AG09309 (cell line): ENCODE measurements around the gene PPP3CB.

ENCODE experiments used
- DNase-seq: peaks from one replicate; pipeline ENCODE4 v3.0.0-alpha.2; 2010; ENCODE audit warnings: low read depth
- H3K4me3 ChIP-seq: 2 replicates; pipeline ENCODE4 v1.5.1; 2011; ENCODE audit warnings: mild to moderate bottlenecking, low read depth, low read length, moderate library complexity; ENCODE audit not compliant: control insufficient read depth
- TF ChIP-seq, protein P1 (sequence below): IDR thresholded peaks from 2 replicates; pipeline ENCODE4 v1.5.1; 2011; ENCODE audit warnings: mild to moderate bottlenecking, low read depth, low read length, inconsistent platforms; ENCODE audit not compliant: insufficient read depth, control insufficient read depth; ENCODE audit errors: missing control alignments

Gene PPP3CB

DNA sequence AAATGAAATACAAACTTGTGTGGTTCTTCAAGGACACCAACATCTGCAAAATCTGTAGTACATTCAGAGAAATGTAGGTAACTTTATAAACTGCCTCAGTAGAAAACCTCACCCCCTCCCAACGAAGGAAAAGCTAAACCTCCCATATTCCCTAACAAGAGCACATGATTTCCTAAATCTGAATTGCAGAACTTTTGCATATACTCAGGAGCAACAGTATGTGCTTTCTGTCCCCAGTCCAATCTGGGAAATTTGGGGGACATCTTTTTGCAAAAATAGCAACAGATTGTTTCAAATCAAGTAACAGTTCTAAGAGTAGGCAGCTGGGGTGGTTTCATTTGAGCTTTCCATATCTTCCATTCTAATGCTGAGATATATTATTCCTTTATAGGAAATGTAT is 46.7 kb downstream of the PPP3CB start:
- H3K4me3 ChIP-seq = no peak overlapping the region
- TF ChIP-seq, protein P1, sequence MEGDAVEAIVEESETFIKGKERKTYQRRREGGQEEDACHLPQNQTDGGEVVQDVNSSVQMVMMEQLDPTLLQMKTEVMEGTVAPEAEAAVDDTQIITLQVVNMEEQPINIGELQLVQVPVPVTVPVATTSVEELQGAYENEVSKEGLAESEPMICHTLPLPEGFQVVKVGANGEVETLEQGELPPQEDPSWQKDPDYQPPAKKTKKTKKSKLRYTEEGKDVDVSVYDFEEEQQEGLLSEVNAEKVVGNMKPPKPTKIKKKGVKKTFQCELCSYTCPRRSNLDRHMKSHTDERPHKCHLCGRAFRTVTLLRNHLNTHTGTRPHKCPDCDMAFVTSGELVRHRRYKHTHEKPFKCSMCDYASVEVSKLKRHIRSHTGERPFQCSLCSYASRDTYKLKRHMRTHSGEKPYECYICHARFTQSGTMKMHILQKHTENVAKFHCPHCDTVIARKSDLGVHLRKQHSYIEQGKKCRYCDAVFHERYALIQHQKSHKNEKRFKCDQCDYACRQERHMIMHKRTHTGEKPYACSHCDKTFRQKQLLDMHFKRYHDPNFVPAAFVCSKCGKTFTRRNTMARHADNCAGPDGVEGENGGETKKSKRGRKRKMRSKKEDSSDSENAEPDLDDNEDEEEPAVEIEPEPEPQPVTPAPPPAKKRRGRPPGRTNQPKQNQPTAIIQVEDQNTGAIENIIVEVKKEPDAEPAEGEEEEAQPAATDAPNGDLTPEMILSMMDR = no peak
- no peak for DNase-seq

DNA sequence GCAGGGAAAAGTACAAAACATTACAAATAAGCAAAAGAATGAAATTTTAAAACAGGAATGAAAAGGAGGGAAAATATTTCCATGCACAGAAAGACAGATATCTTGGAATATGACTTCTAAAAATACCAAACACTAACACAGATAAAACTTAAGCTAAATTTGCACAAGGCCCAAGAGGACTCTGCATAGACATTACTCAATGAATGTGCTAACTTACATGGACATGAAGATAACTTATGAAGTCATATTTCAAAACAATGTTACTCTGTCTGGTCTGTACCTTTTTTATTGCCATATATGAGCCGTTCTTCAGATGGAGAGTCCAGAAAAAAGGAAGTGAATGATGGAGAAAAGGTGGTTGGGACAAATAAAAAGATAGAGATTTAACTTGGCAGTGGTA is 47.4 kb downstream of the PPP3CB start:
- TF ChIP-seq, protein P1 = no peak

DNA sequence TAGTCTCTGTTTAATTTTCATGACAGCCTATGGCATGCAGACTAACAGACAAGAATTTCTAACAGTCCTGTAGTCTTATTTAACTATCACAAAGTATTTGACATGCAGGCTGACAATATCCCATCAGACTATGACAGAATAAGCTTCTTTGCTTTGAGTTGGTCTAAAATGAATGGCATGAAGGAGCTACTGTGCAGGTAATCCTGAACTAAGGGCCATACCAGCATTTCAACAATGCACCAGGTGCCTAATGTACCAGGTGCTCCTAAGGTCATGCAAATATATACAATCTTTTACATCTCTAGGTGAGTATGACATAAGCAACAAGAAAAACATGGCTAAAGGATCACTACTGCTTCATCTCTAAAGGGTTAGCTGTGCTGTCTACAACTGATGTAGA is 48.9 kb downstream of the PPP3CB start:
- TF ChIP-seq, protein P1 = no peak
- no peak for DNase-seq
- H3K4me3 ChIP-seq = no peak overlapping the region

More for the DNA sequence above, 47.4 kb downstream of the PPP3CB start:
- DNase-seq = no peak
- no peak overlapping the region for H3K4me3 ChIP-seq

DNA sequence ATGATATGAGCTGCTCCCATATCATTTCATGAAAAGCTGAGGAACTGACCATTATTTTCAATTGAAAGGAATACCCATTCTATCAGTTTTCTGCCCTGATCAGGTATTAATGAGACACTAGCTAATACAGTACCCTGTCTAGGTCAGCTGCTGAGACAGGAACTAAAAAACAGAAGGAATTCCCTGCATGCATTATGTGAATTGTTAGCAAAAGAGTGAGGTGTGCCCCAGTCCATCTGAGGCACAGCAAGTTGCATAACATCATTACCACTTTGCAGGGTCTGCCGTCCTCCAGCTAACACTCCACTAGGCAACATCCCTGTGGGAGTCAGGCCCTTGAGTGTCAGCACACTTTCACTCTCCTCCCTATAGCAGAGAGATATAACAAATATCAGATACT is 51.4 kb downstream of the PPP3CB start:
- no peak for DNase-seq
- no peak overlapping the region for H3K4me3 ChIP-seq
- TF ChIP-seq, protein P1 = no peak

DNA sequence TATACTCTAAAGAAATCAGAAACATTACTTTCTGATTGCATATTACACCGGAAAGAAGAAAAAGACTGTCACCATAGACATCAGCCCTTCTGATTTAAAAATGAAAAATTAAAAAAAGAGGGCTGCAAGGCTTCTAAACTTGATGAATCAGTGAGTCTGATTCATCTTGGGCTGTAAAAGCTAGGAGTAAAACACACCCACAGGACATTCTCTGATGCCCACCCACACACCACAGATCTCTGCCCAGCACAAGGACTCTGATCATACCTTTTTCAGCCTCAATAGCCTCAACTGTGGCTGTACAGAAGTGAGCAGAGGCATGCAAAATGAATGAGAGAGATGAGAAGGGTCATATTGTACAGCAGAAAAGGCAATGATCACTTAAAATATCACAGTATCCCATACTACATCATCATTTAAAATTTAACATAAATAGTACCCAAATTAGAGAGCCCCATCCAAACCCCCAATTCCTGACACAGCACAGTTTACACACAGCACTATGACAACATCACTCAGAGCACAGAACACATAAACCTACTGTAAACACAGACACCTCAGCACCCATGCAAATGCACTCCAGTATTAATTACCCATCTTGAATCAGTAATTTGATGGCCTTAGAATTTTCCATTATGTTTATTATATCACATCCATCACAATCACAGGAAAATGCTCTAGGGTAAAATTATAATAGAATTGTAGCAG is 56.1 kb downstream of the PPP3CB start:
- peak; percentile 38 for DNase-seq

DNA sequence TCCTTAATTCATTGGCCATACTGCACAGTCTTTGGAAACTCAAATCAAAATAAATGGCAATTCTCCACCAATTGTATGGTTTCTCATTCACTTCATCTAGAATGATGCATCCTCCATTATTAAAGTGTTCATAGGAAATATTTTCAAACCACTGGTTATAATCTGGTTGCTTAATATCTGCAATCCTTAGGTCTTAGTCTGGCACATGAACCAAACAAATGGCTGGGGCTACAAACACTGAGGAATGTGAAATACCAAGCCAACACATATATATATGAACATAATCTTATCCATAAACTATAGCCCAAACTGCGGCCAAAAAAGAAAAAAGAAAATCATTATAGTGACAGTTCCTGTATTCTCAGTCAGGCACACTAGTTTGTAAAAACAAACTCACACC is 56.8 kb downstream of the PPP3CB start:
- no peak overlapping the region for H3K4me3 ChIP-seq
- DNase-seq = no peak
- TF ChIP-seq, protein P1 = no peak

More for the DNA sequence above, 56.1 kb downstream of the PPP3CB start:
- TF ChIP-seq, protein P1 = no peak
- no peak overlapping the region for H3K4me3 ChIP-seq

GRCh38 chr10:73433538-73433867 is 62.3 kb downstream of the PPP3CB start, which contains the start of gene MSS51:
TSS of gene MSS51 (minus strand) at chr10:73433561. CDS start at chr10:73428284, 5,277 bp downstream.
- no peak for DNase-seq
- H3K4me3 ChIP-seq = no peak within 1 kb of the TSS
- TF ChIP-seq, protein P1 = no peak
